ENCODE data around the gene TEX53.

The TEX53 gene

DNA sequence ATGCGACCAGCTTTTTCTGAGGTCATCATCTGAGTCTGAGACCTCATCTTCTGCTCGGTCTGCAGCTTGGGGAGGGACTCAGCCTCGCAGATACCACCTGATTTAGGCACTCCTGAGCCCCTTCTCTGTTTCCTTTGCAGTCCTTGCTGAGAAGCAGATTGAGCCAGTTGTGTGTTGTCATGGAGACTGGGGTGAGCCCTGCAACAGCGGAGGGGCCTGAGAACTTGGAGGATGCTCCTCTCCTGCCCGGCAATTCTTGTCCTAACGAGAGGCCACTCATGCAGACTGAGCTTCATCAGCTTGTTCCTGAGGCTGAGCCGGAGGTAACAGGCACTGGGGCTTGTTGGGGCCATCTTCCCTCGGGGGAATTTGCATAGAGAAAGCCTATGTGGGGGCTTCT, 19.2 kb downstream of the TEX53 start (continued):
- TF ChIP-seq ZC3H10 (CRISPR knock-in tag; IDR thresholded peaks at IDR 0.05) (no peak), ISL1 (CRISPR knock-in tag; IDR thresholded peaks at IDR 0.05) (no peak), RARB (CRISPR knock-in tag; IDR thresholded peaks at IDR 0.05) (no peak), ZFP30 (CRISPR knock-in tag; IDR thresholded peaks at IDR 0.05) (no peak), PPARA (CRISPR knock-in tag; IDR thresholded peaks at IDR 0.05; ENCODE audit: borderline replicate concordance) (no peak), CSDC2 (CRISPR knock-in tag; IDR thresholded peaks at IDR 0.05) (no peak)
- TF ChIP-seq, protein P1, sequence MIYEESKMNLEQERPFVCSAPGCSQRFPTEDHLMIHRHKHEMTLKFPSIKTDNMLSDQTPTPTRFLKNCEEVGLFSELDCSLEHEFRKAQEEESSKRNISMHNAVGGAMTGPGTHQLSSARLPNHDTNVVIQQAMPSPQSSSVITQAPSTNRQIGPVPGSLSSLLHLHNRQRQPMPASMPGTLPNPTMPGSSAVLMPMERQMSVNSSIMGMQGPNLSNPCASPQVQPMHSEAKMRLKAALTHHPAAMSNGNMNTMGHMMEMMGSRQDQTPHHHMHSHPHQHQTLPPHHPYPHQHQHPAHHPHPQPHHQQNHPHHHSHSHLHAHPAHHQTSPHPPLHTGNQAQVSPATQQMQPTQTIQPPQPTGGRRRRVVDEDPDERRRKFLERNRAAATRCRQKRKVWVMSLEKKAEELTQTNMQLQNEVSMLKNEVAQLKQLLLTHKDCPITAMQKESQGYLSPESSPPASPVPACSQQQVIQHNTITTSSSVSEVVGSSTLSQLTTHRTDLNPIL (CRISPR knock-in tag; IDR thresholded peaks at IDR 0.05; ENCODE audit: low read depth) = no peak

DNA sequence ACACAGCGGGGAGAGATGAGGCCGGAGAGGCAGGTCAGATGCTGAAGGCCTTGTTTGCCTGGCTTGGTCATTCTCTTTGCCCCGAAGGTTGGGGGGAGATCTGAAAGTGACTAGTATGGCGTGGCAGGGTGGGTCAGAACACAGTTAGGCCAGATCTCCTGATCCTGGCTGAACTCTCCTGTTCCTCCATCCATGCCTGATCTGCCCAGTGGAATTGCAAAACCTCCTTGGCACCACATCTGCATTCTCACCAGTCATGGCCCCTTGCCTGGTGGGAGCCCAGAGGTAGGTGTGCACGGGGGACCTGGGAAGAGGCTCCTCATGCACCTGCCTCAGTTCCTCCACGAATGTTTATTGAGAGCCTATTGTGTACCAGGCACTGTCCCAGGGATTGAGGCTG, 23.2 kb downstream of the TEX53 start:
- TF ChIP-seq ESRRG (CRISPR knock-in tag; IDR thresholded peaks at IDR 0.05) (no peak), TCF4 (CRISPR knock-in tag; IDR thresholded peaks at IDR 0.05; ENCODE audit: borderline replicate concordance) (no peak), PPARA (CRISPR knock-in tag; IDR thresholded peaks at IDR 0.05; ENCODE audit: borderline replicate concordance) (no peak), BACH2 (CRISPR knock-in tag; IDR thresholded peaks at IDR 0.05; ENCODE audit: borderline replicate concordance) (no peak), ARNTL (CRISPR knock-in tag; IDR thresholded peaks at IDR 0.05; ENCODE audit: borderline replicate concordance, low read depth) (no peak), ZC3H10 (CRISPR knock-in tag; IDR thresholded peaks at IDR 0.05) (no peak)
- TF ChIP-seq, protein P2, sequence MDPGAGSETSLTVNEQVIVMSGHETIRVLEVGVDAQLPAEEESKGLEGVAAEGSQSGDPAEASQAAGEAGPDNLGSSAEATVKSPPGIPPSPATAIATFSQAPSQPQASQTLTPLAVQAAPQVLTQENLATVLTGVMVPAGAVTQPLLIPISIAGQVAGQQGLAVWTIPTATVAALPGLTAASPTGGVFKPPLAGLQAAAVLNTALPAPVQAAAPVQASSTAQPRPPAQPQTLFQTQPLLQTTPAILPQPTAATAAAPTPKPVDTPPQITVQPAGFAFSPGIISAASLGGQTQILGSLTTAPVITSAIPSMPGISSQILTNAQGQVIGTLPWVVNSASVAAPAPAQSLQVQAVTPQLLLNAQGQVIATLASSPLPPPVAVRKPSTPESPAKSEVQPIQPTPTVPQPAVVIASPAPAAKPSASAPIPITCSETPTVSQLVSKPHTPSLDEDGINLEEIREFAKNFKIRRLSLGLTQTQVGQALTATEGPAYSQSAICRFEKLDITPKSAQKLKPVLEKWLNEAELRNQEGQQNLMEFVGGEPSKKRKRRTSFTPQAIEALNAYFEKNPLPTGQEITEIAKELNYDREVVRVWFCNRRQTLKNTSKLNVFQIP (CRISPR knock-in tag; IDR thresholded peaks at IDR 0.05; ENCODE audit: borderline replicate concordance, low read depth) = no peak
- TF ChIP-seq, protein P3, sequence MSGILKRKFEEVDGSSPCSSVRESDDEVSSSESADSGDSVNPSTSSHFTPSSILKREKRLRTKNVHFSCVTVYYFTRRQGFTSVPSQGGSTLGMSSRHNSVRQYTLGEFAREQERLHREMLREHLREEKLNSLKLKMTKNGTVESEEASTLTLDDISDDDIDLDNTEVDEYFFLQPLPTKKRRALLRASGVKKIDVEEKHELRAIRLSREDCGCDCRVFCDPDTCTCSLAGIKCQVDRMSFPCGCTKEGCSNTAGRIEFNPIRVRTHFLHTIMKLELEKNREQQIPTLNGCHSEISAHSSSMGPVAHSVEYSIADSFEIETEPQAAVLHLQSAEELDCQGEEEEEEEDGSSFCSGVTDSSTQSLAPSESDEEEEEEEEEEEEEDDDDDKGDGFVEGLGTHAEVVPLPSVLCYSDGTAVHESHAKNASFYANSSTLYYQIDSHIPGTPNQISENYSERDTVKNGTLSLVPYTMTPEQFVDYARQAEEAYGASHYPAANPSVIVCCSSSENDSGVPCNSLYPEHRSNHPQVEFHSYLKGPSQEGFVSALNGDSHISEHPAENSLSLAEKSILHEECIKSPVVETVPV (CRISPR knock-in tag; IDR thresholded peaks at IDR 0.05) = no peak
- ATAC-seq = no peak

DNA sequence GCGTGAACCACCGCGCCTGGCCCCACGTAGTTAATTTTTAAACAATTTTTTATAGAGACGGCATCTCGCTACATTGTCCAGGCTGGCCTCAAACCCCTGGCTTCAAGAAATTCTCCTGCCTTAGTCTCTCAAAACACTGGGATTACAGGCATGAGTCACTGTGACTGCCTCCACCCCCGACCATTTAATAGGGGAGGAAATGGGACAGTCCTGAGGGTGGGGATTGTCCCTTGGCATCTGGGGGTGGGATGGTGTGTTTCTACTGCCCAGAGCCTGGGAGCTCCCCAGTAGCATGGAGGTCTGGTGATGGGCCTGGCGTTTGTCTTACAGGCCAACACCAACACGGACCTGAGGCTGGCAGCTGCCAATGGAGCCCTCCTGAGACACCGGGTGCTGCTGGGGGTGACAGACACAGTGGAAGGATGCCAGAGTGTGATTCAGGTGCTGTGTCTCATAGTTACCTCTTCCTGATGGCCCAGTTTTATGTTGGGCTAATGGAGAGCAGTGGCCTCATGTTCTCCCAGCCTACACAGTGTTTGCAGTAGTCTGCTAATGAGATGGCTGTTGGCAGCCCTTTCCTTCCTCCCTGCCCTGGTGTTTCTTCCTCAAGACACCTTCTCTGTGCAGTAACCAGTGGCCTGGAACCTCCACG, 24.0 kb downstream of the TEX53 start:
- no peak for TF ChIP-seq PPARA (CRISPR knock-in tag; IDR thresholded peaks at IDR 0.05; ENCODE audit: borderline replicate concordance)
- TF ChIP-seq, protein P1 (CRISPR knock-in tag; IDR thresholded peaks at IDR 0.05; ENCODE audit: low read depth) = no peak
- TF ChIP-seq GLIS3 (CRISPR knock-in tag; IDR thresholded peaks at IDR 0.05) = no peak
- TF ChIP-seq CSDC2 (CRISPR knock-in tag; IDR thresholded peaks at IDR 0.05) = no peak
- TF ChIP-seq ISL1 (CRISPR knock-in tag; IDR thresholded peaks at IDR 0.05) = no peak
- TF ChIP-seq ZFP3 (CRISPR knock-in tag; IDR thresholded peaks at IDR 0.05) = no peak
- no peak for TF ChIP-seq SNAI2 (CRISPR knock-in tag; IDR thresholded peaks at IDR 0.05)
- no peak for TF ChIP-seq TCF4 (CRISPR knock-in tag; IDR thresholded peaks at IDR 0.05; ENCODE audit: borderline replicate concordance)
- TF ChIP-seq ZNF8 (CRISPR knock-in tag; IDR thresholded peaks at IDR 0.05) = no peak
- no peak for TF ChIP-seq ZC3H10 (CRISPR knock-in tag; IDR thresholded peaks at IDR 0.05)
- TF ChIP-seq, protein P3 (CRISPR knock-in tag; IDR thresholded peaks at IDR 0.05) = no peak
- no peak for TF ChIP-seq RARB (CRISPR knock-in tag; IDR thresholded peaks at IDR 0.05)
- TF ChIP-seq BACH2 (CRISPR knock-in tag; IDR thresholded peaks at IDR 0.05; ENCODE audit: borderline replicate concordance) = no peak
- no peak for TF ChIP-seq OSR1 (CRISPR knock-in tag; IDR thresholded peaks at IDR 0.05)
- no peak for TF ChIP-seq ZFP30 (CRISPR knock-in tag; IDR thresholded peaks at IDR 0.05)
- TF ChIP-seq, protein P4, sequence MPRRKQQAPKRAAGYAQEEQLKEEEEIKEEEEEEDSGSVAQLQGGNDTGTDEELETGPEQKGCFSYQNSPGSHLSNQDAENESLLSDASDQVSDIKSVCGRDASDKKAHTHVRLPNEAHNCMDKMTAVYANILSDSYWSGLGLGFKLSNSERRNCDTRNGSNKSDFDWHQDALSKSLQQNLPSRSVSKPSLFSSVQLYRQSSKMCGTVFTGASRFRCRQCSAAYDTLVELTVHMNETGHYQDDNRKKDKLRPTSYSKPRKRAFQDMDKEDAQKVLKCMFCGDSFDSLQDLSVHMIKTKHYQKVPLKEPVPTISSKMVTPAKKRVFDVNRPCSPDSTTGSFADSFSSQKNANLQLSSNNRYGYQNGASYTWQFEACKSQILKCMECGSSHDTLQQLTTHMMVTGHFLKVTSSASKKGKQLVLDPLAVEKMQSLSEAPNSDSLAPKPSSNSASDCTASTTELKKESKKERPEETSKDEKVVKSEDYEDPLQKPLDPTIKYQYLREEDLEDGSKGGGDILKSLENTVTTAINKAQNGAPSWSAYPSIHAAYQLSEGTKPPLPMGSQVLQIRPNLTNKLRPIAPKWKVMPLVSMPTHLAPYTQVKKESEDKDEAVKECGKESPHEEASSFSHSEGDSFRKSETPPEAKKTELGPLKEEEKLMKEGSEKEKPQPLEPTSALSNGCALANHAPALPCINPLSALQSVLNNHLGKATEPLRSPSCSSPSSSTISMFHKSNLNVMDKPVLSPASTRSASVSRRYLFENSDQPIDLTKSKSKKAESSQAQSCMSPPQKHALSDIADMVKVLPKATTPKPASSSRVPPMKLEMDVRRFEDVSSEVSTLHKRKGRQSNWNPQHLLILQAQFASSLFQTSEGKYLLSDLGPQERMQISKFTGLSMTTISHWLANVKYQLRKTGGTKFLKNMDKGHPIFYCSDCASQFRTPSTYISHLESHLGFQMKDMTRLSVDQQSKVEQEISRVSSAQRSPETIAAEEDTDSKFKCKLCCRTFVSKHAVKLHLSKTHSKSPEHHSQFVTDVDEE (CRISPR knock-in tag; IDR thresholded peaks at IDR 0.05) = no peak
- no peak for ATAC-seq

Measured in SK-N-SH treated with all-trans-retinoic acid at 6 μM for 48 hours (cell line).